HUDEP-2 (cell line): ENCODE data around the gene DSCAM.

Experiments used
- DNase-seq, 76 experiments: peaks; one replicate each; lab custom pipeline; 2025; ENCODE audit not compliant: unreplicated experiment in 76 of 76; lab: John Stamatoyannopoulos, UW

The DSCAM gene

GRCh38 chr21:40723317-40723716 is 123.6 kb downstream of the DSCAM start:
- DNase-seq = no peak

- no peak for DNase-seq
Observed at GRCh38 chr21:40719615-40720014, 127.3 kb downstream of the DSCAM start.

GRCh38 chr21:40717028-40717427 is 129.9 kb downstream of the DSCAM start:
- peak in 1 of 76 experiments; percentile 0 for DNase-seq

GRCh38 chr21:40714536-40714935 is 132.4 kb downstream of the DSCAM start:
- no peak for DNase-seq

- DNase-seq = no peak
Observed at GRCh38 chr21:40707656-40708244, 139.2 kb downstream of the DSCAM start.

GRCh38 chr21:40706806-40707655 is 139.9 kb downstream of the DSCAM start:
- DNase-seq = no peak

- DNase-seq = no peak
Observed at GRCh38 chr21:40706176-40706575, 140.8 kb downstream of the DSCAM start.

GRCh38 chr21:40704141-40704540 is 142.8 kb downstream of the DSCAM start:
- no peak for DNase-seq

GRCh38 chr21:40699366-40699765 is 147.6 kb downstream of the DSCAM start:
- DNase-seq = no peak

- no peak for DNase-seq
Observed at GRCh38 chr21:40696246-40696645, 150.7 kb downstream of the DSCAM start.

- no peak for DNase-seq
Observed at GRCh38 chr21:40689840-40690360, 157.1 kb downstream of the DSCAM start.

GRCh38 chr21:40689217-40689616 is 157.7 kb downstream of the DSCAM start:
- DNase-seq = no peak

- DNase-seq = no peak
Observed at GRCh38 chr21:40688106-40688864, 158.7 kb downstream of the DSCAM start.

- no peak for DNase-seq
Observed at GRCh38 chr21:40687625-40688024, 159.3 kb downstream of the DSCAM start.

GRCh38 chr21:40686526-40686925 is 160.4 kb downstream of the DSCAM start:
- DNase-seq = no peak

- DNase-seq = no peak
Observed at GRCh38 chr21:40685141-40685540, 161.8 kb downstream of the DSCAM start.

GRCh38 chr21:40684726-40685125 is 162.2 kb downstream of the DSCAM start:
- DNase-seq = no peak

- DNase-seq = no peak
Observed at GRCh38 chr21:40683349-40683748, 163.6 kb downstream of the DSCAM start.

- no peak for DNase-seq
Observed at GRCh38 chr21:40681164-40681859, 165.6 kb downstream of the DSCAM start.

- DNase-seq = no peak
Observed at GRCh38 chr21:40680311-40680710, 166.6 kb downstream of the DSCAM start.
